Ishikawa (cell line): ENCODE measurements around the gene FMNL2.
A peak's percentile ranks its signal among the peaks of the same experiment; 100 is the strongest.

Experiments used
- CEBPB ChIP-seq: IDR thresholded peaks from 2 replicates; pipeline ENCODE4 v1.6.1; 2012
- CREB1 ChIP-seq: IDR thresholded peaks from 2 replicates; pipeline ENCODE4 v1.6.1; 2012; ENCODE audit warnings: low read depth
- EGR1 ChIP-seq: IDR thresholded peaks from 2 replicates; pipeline ENCODE4 v1.6.1; 2012
- EP300 ChIP-seq: IDR thresholded peaks from 2 replicates; pipeline ENCODE4 v1.6.1; 2012; ENCODE audit warnings: borderline replicate concordance
- FOXM1 ChIP-seq: IDR thresholded peaks from 2 replicates; pipeline ENCODE4 v1.6.1; 2012; ENCODE audit warnings: low read depth, borderline replicate concordance
- NFIC ChIP-seq: IDR thresholded peaks from 2 replicates; pipeline ENCODE4 v1.6.1; 2012
- RAD21 ChIP-seq: IDR thresholded peaks from 2 replicates; pipeline ENCODE4 v1.6.1; 2012; ENCODE audit warnings: low read depth
- TAF1 ChIP-seq: IDR thresholded peaks from 2 replicates; pipeline ENCODE4 v1.6.1; 2012; ENCODE audit warnings: low read depth, mild to moderate bottlenecking
- TCF12 ChIP-seq: IDR thresholded peaks from 2 replicates; pipeline ENCODE4 v1.6.1; 2012; ENCODE audit warnings: low read depth
- TEAD4 ChIP-seq: IDR thresholded peaks from 2 replicates; pipeline ENCODE4 v1.6.1; 2012
- USF1 ChIP-seq: IDR thresholded peaks from 2 replicates; pipeline ENCODE4 v1.6.1; 2012
- YY1 ChIP-seq: IDR thresholded peaks from 2 replicates; pipeline ENCODE4 v1.6.1; 2012; ENCODE audit warnings: low read depth
- ZBTB7A ChIP-seq: IDR thresholded peaks from 2 replicates; pipeline ENCODE4 v1.6.1; 2012; ENCODE audit warnings: low read depth
- TF ChIP-seq, protein P1 (sequence below): IDR thresholded peaks from 2 replicates; pipeline ENCODE4 v1.6.1; 2012
- TF ChIP-seq, protein P2 (sequence below): IDR thresholded peaks from 2 replicates; pipeline ENCODE4 v1.6.1; 2012; ENCODE audit warnings: low read depth, mild to moderate bottlenecking

Gene FMNL2

DNA sequence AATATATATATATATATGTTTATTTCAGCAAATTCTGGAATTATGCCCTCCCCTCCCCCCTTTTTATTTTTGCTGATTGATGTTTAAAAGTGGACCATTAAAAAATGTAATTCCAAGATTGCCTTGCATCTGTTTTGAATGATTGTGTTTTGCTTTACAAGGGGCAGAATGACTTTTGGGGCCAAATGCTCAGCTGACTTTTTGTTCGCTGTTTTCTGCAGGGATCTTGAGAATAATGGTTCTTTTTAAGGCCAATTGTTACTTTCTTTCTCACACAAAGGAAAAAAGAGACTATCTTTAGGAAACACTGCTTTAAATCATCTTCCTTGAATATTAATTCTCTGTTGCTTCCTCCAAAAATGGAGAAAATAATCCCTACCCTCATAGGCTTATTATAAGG is 95.9 kb downstream of the FMNL2 start:
- TF ChIP-seq, protein P1, sequence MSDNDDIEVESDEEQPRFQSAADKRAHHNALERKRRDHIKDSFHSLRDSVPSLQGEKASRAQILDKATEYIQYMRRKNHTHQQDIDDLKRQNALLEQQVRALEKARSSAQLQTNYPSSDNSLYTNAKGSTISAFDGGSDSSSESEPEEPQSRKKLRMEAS, result no peak
- TF ChIP-seq CEBPB (no peak), EGR1 (no peak), RAD21 (no peak)

DNA sequence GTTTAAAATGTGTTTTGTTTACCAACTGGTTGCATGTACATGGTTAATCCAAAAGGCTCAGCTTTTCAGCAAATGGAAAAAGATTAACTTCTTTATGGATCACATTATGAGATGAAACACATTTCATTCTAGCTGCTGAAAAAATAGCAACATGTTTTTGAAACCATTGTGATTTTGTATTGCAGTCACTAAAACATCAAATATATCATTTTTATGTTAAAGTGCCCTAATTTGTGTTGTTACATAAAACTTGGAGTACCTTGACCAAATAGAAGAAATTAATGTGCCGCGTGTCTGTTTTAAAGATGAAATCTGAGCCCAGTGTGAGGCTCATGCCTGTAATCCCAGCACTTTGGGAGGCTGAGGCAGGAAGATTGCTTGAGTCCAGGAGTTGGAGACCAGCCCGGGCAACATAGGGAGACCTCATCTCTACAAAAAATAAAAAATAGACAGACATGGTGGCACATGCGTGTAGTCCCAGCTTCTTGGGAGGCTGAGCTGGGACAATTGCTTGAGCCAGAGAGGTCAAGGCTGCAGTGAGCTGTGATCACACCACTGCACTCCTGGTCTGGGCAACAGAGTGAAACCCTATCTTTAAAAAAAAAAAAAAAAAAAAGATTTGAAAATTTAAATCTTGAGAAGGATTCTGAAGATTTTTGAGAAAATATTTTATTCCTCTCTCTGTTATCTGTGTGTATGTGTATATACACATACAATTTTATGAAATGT is 96.6 kb downstream of the FMNL2 start:
- TF ChIP-seq ZBTB7A (no peak), YY1 (no peak), TEAD4 (no peak), EGR1 (no peak)

DNA sequence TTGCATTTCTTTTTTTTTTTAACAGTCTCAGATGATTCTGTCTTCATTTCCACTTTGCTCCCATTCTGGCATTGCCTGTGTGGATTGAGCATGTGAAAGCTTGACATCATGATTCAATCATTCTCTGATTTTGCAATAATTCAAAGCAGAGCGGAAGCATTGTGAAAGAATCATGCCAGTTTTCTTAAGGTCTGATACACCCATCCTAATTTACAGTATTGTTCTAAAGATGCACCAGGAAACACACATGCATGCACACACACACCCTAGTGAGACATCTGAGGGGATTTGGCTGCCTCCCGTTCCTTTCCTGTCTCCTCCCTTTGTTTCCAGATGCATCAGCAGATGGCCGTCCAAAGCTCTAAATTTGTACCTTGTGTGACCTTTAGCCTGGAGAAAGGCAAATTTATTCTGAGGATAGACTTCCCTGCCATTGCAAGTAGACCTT is 97.3 kb downstream of the FMNL2 start:
- TF ChIP-seq CREB1, result no peak
- no peak for TF ChIP-seq EGR1
- peak; percentile 48; the same call in 1 of the 2 replicates for TF ChIP-seq CEBPB
- TF ChIP-seq NFIC, result no peak

GRCh38 chr2:152432765-152433164 is 97.8 kb downstream of the FMNL2 start:
- TF ChIP-seq TCF12 (no peak), CREB1 (no peak), TEAD4 (no peak), NFIC (no peak)

DNA sequence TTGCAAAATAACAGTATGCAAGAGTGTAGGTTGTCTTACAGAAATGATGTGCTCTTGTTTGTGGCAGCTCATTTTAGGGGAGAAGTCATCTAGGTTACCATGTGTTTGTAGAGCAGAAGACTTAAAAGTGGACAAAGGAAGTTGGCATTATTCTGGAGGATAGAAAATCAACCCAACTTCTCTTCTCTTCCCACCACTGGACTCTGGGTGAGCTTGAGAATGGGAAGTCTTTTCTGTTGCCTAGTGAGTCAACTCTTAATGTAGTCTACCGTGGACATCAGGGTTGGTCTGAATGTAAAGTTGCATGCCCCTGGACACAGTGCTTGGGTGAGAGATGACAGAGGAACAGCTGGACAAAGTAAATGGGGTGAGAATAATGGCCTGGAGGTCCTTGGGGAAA is 98.3 kb downstream of the FMNL2 start:
- no peak for TF ChIP-seq TEAD4
- TF ChIP-seq FOXM1, result no peak
- no peak for TF ChIP-seq EGR1
- TF ChIP-seq RAD21, result no peak
- TF ChIP-seq YY1, result no peak
- no peak for TF ChIP-seq TAF1
- no peak for TF ChIP-seq NFIC
- TF ChIP-seq CEBPB, result no peak
- TF ChIP-seq ZBTB7A, result no peak
- no peak for TF ChIP-seq USF1
- TF ChIP-seq, protein P1, result no peak

GRCh38 chr2:152433791-152434190 is 98.8 kb downstream of the FMNL2 start:
- TF ChIP-seq TEAD4 (no peak), NFIC (no peak)

- TF ChIP-seq YY1 (no peak), USF1 (no peak), EP300 (no peak), TCF12 (no peak), EGR1 (no peak), RAD21 (no peak), CEBPB (no peak), FOXM1 (no peak), ZBTB7A (no peak), CREB1 (no peak), TAF1 (no peak), TEAD4 (no peak), NFIC (no peak)
- TF ChIP-seq, protein P1, result no peak
- TF ChIP-seq, protein P2, sequence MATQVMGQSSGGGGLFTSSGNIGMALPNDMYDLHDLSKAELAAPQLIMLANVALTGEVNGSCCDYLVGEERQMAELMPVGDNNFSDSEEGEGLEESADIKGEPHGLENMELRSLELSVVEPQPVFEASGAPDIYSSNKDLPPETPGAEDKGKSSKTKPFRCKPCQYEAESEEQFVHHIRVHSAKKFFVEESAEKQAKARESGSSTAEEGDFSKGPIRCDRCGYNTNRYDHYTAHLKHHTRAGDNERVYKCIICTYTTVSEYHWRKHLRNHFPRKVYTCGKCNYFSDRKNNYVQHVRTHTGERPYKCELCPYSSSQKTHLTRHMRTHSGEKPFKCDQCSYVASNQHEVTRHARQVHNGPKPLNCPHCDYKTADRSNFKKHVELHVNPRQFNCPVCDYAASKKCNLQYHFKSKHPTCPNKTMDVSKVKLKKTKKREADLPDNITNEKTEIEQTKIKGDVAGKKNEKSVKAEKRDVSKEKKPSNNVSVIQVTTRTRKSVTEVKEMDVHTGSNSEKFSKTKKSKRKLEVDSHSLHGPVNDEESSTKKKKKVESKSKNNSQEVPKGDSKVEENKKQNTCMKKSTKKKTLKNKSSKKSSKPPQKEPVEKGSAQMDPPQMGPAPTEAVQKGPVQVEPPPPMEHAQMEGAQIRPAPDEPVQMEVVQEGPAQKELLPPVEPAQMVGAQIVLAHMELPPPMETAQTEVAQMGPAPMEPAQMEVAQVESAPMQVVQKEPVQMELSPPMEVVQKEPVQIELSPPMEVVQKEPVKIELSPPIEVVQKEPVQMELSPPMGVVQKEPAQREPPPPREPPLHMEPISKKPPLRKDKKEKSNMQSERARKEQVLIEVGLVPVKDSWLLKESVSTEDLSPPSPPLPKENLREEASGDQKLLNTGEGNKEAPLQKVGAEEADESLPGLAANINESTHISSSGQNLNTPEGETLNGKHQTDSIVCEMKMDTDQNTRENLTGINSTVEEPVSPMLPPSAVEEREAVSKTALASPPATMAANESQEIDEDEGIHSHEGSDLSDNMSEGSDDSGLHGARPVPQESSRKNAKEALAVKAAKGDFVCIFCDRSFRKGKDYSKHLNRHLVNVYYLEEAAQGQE, result no peak
Observed at GRCh38 chr2:152434395-152435182, 99.6 kb downstream of the FMNL2 start.

DNA sequence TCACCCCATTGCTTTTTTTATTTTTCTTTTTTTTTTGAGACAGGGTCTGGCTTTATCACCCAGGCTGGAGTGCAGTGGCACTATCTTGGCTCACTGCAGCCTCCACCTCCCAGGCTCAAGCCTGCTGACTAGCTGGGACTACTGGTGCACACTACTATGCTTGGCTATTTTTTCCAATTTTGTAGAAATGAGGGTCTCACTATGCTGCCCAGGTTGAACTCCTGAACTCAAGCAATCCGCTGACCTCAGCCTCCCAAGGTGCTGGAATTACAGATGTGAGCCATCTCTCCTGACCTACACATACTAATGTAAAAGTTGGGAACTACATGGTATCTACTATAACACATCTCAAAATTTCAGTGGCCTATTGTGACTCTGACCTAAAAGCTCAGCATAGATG is 101.2 kb downstream of the FMNL2 start:
- TF ChIP-seq YY1 (no peak), RAD21 (no peak), TAF1 (no peak), ZBTB7A (no peak), EP300 (no peak), TEAD4 (no peak), NFIC (no peak), TCF12 (no peak), CEBPB (no peak)
- TF ChIP-seq, protein P1, result no peak
